ENCODE measurements around the gene ADIPOQ. TPM values are rescaled to one million over a fixed set of nuclear protein-coding genes. Genes with fewer than 3 reads are reported as not detected.
"Not testable (repeated sequence)": the region's sequence is repeated elsewhere in the genome, so short reads cannot be mapped to it uniquely, and the experiment has no call there.

The ADIPOQ gene
- total and polyA plus RNA-seq, 8 donors = under 0.01 to 11.1 (median 1.4) TPM; not detected in 1

DNA sequence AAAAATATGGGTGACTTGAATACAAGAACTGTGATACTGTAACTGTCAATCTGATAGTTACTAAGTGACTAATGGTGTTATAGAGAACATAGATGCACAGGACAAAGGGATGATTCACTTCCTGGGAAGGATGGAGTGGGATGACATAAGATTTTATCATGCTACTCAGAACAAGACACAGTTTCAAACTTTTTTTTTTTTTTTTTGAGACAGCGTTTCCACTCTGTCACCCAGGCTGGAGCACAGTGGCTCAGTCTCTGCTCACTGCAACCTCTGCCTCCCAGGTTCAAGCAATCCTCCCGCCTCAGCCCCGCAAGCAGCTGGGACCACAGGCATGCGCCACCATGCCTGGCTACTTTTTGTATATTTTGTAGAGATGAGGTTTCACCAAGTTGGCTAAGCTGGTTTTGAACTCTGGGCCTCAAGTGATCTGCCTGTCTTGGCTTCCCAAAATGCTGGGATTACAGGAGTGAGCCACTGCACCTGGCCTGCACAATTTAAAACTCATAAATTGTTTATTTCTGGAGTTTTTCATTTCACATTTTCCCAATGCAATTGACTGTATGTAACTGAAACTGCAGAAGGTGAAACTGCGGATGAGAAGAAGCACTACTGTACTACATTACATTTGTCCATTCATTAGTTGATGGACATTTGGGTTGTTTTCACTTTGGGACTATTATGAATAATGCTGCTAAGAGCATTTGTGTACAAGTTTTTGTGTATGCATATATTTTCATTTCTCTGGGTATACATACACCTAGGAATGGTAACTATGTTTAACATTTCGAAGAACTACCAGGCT lies 40.6 kb downstream of the ADIPOQ start:
- TF ChIP-seq, protein P1, sequence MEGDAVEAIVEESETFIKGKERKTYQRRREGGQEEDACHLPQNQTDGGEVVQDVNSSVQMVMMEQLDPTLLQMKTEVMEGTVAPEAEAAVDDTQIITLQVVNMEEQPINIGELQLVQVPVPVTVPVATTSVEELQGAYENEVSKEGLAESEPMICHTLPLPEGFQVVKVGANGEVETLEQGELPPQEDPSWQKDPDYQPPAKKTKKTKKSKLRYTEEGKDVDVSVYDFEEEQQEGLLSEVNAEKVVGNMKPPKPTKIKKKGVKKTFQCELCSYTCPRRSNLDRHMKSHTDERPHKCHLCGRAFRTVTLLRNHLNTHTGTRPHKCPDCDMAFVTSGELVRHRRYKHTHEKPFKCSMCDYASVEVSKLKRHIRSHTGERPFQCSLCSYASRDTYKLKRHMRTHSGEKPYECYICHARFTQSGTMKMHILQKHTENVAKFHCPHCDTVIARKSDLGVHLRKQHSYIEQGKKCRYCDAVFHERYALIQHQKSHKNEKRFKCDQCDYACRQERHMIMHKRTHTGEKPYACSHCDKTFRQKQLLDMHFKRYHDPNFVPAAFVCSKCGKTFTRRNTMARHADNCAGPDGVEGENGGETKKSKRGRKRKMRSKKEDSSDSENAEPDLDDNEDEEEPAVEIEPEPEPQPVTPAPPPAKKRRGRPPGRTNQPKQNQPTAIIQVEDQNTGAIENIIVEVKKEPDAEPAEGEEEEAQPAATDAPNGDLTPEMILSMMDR (IDR thresholded peaks at IDR 0.05) = no peak
- TF ChIP-seq POLR2A (IDR thresholded peaks at IDR 0.05) (no peak), EP300 (IDR thresholded peaks at IDR 0.05) (no peak), POLR2AphosphoS5 (IDR thresholded peaks at IDR 0.05) (no peak)
- intact Hi-C loops (cut with DNase I; ENCODE audit: low total_unique reads) = no loop called here
- no peaks in the 10 kb centered on the region for H3K36me3 ChIP-seq
- H3K27me3 ChIP-seq = no peaks in the 10 kb centered on the region
- H3K4me3 ChIP-seq = no peak overlapping the region
- WGBS, 5 donors = 79 to 92% (median 89%) methylated on average over 6 of the region's 6 CpGs
- no peaks in the 10 kb centered on the region for H3K4me1 ChIP-seq
- no peak overlapping the region for H3K27ac ChIP-seq
- H3K9me3 ChIP-seq = no peaks in the 10 kb centered on the region
- no peak for DNase-seq

DNA sequence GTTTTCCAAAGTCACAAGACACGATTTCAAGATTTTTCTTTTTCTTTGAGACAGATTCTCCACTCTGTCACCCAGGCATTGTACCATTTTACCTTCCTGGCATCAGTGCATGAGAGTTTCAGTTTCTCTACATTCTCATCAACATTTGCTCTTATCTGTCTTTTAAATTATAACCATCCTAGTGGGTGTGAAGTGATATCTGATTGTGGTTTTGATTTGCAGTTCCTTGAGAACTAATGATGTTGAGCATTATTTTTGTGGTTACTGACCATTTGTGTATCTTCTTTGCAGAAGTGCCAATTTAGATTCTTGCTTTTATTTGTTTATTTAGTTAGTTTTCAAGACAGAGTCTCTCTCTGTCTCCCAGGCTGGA lies 41.2 kb downstream of the ADIPOQ start:
- H3K27ac ChIP-seq = no peak overlapping the region
- WGBS, 5 donors = 77 to 89% (median 82%) methylated on average over 1 of the region's 1 CpG

DNA sequence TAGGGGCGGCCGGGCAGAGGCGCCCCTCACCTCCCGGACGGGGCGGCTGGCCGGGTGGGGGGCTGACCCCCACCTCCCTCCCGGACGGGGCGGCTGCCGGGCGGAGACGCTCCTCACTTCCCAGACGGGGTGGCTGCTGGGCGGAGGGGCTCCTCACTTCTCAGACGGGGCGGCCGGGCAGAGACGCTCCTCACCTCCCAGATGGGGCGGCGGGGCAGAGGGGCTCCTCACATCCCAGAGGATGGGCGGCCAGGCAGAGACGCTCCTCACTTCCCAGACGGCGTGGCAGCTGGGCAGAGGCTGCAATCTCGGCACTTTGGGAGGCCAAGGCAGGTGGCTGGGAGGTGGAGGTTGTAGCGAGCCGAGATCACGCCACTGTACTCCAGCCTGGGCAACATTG lies 42.4 kb downstream of the ADIPOQ start:
- not testable (repeated sequence) for H3K27ac ChIP-seq

More for the DNA sequence above, 41.2 kb downstream of the ADIPOQ start:
- H3K27me3 ChIP-seq = no peaks in the 10 kb centered on the region
- no peaks in the 10 kb centered on the region for H3K36me3 ChIP-seq
- no peak overlapping the region for H3K4me3 ChIP-seq
- no peaks in the 10 kb centered on the region for H3K9me3 ChIP-seq
- H3K4me1 ChIP-seq = no peaks in the 10 kb centered on the region
- TF ChIP-seq, protein P1 (IDR thresholded peaks at IDR 0.05) = no peak
- TF ChIP-seq POLR2A (IDR thresholded peaks at IDR 0.05) = no peak
- TF ChIP-seq EP300 (IDR thresholded peaks at IDR 0.05) = no peak
- no peak for TF ChIP-seq POLR2AphosphoS5 (IDR thresholded peaks at IDR 0.05)
- DNase-seq = no peak
- intact Hi-C loops (cut with DNase I; ENCODE audit: low total_unique reads) = no loop called here

DNA sequence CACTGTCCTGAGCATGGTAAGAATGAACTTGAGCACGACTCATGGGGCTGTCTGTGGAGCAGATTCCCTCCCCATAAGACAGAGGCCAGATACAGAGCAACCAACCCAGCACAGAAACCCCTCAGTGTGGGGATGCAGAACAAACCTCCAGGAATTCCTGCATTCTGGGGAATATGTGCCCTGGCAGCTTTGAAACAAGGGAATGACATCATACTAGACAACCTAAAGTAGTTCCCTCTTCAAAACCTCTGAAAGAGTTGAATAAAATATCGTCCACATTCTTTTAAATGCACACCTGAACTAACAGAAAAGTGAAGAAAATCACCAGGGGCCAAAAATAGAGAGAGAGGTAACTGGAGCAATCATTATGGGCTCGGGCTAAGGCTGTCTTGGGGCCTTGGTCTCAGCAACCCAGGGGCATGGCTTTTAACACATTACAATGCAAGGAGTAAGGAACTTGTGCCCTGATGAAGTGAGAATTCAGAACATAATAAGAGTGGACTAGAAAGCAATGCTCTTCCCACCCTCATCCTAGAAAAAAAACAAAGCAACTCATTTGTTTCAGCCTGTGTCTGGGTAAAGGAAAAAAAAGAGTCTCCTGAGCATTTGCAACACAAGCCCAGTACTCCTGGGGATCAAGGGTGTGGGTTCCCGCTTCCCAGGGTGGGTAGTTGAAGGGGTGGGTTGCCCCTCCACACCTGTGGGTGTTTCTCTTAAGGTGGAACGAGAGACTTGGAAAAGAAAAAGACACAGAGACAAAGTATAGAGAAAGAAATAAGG lies 43.9 kb downstream of the ADIPOQ start:
- TF ChIP-seq POLR2AphosphoS5 (IDR thresholded peaks at IDR 0.05) = no peak
- TF ChIP-seq POLR2A (IDR thresholded peaks at IDR 0.05) = no peak
- TF ChIP-seq EP300 (IDR thresholded peaks at IDR 0.05) = no peak
- TF ChIP-seq, protein P1 (IDR thresholded peaks at IDR 0.05) = no peak
- 85 to 88% (median 86%) methylated on average over 5 of the region's 5 CpGs for WGBS, 5 donors
- Histone ChIP-seq H3K36me3 (no peaks in the 10 kb centered on the region), H3K4me3 (no peak overlapping the region), H3K27me3 (no peaks in the 10 kb centered on the region), H3K27ac (no peak overlapping the region), H3K9me3 (no peaks in the 10 kb centered on the region), H3K4me1 (no peaks in the 10 kb centered on the region)
- intact Hi-C loops (cut with DNase I; ENCODE audit: low total_unique reads) = no loop called here
- DNase-seq = no peak

More for the DNA sequence above, 42.4 kb downstream of the ADIPOQ start:
- H3K27me3 ChIP-seq; H3K9me3 ChIP-seq; H3K4me1 ChIP-seq; intact Hi-C loops (cut with DNase I; ENCODE audit: low total_unique reads); DNase-seq; H3K4me3 ChIP-seq; H3K36me3 ChIP-seq: not testable (repeated sequence)
- 94 to 100% (median 98%) methylated on average over 7 to 29 of the region's 29 CpGs for WGBS, 5 donors

DNA sequence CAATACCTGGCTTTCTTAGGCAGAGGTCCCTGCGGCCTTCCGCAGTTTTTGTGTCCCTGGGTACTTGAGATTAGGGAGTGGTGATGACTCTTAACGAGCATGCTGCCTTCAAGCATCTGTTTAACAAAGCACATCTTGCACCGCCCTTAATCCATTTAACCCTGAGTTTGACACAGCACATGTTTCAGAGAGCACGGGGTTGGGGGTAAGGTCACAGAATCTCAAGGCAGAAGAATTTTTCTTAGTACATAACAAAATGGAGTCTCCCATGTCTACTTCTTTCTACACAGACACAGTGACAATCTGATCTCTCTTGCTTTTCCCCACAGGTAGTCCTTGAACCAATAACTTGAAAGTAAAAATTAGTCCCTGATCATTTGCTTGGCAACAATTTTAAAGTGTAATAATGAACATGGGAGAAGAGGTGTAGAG lies 45.0 kb downstream of the ADIPOQ start:
- H3K4me3 ChIP-seq; H3K4me1 ChIP-seq; DNase-seq; H3K27me3 ChIP-seq; intact Hi-C loops (cut with DNase I; ENCODE audit: low total_unique reads); H3K27ac ChIP-seq; H3K36me3 ChIP-seq; H3K9me3 ChIP-seq: not testable (repeated sequence)
- 43 to 100% (median 79%) methylated on average over 1 to 3 of the region's 5 CpGs; no CpG with 5 or more reads in 1 of the 5 donors for WGBS, 5 donors

All from stomach (tissue), 9 donors.